HG02840 (cell line): ENCODE results near the gene ZBTB2.
"Not testable (repeated sequence)": the region's sequence is repeated elsewhere in the genome, so short reads cannot be mapped to it uniquely, and the experiment has no call there.

Experiments used
- ATAC-seq: cut with Tn5 transposase; IDR thresholded peaks from one replicate; pipeline ENCODE4 v1.9.1; 2021; ENCODE audit warnings: mild to moderate bottlenecking, moderate library complexity, moderate number of reproducible peaks; ENCODE audit not compliant: unreplicated experiment, low FRiP score

ZBTB2 gene

DNA sequence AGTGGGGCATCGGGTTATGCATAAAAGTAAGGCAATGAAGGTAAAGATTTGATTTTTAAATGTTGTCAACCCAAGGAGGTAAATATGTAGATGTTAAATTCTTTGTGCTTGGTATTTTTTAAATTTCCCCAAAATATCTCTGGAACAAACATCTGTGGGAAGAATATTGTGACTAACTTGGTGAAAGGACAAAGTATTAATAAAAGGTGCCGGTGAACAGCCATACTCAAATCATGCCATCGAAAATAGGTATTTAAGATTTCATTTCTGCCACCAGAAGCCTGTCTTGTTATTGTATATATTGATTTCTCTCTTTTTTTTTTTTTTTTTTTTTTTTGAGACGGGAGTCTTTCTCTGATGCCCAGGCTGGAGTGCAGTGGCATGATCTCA lies 12.6 kb upstream of the ZBTB2 start:
- ATAC-seq: no peak

- no peak for ATAC-seq
Measured at GRCh38 chr6:151402228-151402627, 10.9 kb upstream of the ZBTB2 start.

DNA sequence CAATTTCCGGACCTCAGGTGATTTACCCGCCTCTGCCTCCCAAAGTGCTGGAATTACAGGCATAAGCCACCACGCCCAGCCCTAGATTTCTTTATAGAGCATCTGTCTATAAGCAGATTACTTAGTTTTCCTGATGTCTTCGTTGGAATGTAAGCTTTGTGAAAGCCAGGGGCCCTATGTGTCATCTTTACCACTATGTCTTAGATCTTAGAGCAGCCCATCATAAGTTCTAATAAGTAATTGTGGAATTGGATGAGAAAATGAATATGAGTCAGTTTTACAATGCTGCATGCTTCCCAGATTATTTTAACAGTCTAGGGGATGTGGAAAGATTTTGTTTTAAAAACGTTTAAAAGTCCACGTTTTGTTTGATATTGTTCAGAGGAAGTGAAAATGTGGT lies 9.1 kb upstream of the ZBTB2 start:
- ATAC-seq: no peak

GRCh38 chr6:151399679-151400078 lies 8.3 kb upstream of the ZBTB2 start:
- ATAC-seq: no peak

DNA sequence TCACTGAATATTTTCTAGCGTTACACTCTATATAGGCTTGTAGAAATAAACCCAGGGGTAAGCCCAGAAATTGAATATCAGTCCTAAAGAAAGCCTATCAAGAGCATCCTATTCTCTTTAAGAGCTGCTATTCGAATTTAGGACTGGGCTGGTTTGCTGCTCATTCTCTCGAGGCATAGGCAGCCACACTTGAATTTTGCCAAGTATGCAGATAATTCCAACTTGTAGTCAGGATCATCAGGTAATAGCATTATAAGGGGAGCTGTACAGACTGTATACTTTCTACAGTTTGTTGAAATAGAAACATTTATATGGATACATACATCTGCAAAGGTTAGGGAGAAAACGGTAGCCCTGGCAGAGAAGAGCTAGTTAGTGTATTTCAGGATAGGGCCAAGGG lies 2.1 kb upstream of the ZBTB2 start:
- no peak for ATAC-seq

GRCh38 chr6:151392427-151392826 lies 1.1 kb upstream of the ZBTB2 start:
- ATAC-seq: no peak

GRCh38 chr6:151390851-151391470 lies 398 bp downstream of the ZBTB2 start:
- ATAC-seq: peak; percentile 14

DNA sequence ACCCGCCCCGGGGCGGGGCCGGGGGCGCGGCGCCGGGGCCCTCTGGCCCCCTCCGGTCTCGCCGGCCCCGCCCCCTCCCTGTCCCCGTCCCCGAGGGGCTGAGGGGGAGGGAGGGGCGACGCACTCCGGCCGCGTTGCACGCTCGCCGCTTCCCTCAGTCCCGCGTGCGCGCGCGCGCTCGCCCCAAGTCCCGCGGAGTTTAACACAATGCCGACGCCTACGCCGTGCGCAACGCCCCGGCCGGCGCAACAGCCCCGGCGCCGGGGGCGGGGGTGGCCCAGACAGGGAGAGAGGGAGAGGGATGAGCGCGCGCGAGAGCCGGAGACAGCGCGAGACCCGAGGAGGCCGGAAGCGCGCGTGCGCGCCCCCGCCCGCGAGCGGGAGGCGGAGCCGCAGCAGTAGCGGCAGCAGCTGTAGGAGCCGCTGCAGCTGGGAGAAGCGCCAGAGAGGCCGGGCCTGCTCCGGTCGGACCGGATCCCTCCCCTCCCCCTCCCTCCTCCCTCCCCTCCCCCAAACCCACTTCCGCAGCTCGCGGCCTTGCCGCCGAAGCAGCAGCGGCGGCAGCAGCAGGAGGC lies 996 bp downstream of the ZBTB2 start:
- ATAC-seq: peak; percentile 87

GRCh38 chr6:151389618-151390275 lies 1.6 kb downstream of the ZBTB2 start:
- peak; percentile 63 for ATAC-seq

- ATAC-seq: no peak
Measured at GRCh38 chr6:151388997-151389617, 2.3 kb downstream of the ZBTB2 start.

GRCh38 chr6:151388236-151388635 lies 3.1 kb downstream of the ZBTB2 start:
- ATAC-seq: no peak

- ATAC-seq: no peak
Measured at GRCh38 chr6:151387175-151387970, 4.0 kb downstream of the ZBTB2 start.

DNA sequence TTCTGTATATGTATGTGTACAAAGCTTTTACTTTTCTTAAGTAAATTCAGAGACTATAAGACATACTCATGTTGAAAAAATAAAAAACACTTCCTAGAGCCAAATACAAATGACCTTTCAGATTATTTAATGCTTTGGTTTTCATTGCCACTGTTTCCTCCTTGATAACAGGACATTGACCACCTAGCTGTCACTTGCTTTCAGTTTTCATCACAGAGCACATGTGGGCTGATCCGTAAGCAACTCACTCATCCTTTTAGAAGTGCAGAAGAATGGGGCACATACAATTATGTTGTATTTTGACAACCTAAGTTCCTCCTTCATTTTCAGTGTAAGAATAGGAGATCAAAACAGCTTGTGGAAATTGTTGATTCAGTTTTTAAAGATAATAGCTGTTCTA lies 6.2 kb downstream of the ZBTB2 start:
- ATAC-seq: no peak

GRCh38 chr6:151384151-151384550 lies 7.2 kb downstream of the ZBTB2 start:
- no peak for ATAC-seq

GRCh38 chr6:151382631-151383030 lies 8.7 kb downstream of the ZBTB2 start:
- not testable (repeated sequence) for ATAC-seq

GRCh38 chr6:151381722-151382121 lies 9.6 kb downstream of the ZBTB2 start:
- no peak for ATAC-seq

GRCh38 chr6:151380848-151381205 lies 10.5 kb downstream of the ZBTB2 start:
- no peak for ATAC-seq

- no peak for ATAC-seq
Measured at GRCh38 chr6:151379933-151380847, 11.2 kb downstream of the ZBTB2 start.

- no peak for ATAC-seq
Measured at GRCh38 chr6:151377095-151377494, 14.3 kb downstream of the ZBTB2 start.

GRCh38 chr6:151376440-151376839 lies 14.9 kb downstream of the ZBTB2 start:
- peak; percentile 44 for ATAC-seq
